Colonic mucosa (tissue), 4 donors: ENCODE data around the gene ADAM12. TPM values are rescaled to one million over a fixed set of nuclear protein-coding genes. Genes with fewer than 3 reads are reported as not detected.

ENCODE experiments used
- DNase-seq: peaks from one replicate; pipeline ENCODE4 v3.0.0-alpha.2; 2020
- H3K27ac ChIP-seq: fragments of 200-600 bp; one replicate; pipeline ENCODE4 v1.8.0; 2021
- H3K27me3 ChIP-seq: fragments of 200-600 bp; one replicate; pipeline ENCODE4 v1.8.0; 2021
- H3K36me3 ChIP-seq: fragments of 200-600 bp; one replicate; pipeline ENCODE4 v1.8.0; 2021
- H3K4me1 ChIP-seq: fragments of 200-600 bp; one replicate; pipeline ENCODE4 v1.8.0; 2021; ENCODE audit warnings: mild to moderate bottlenecking
- H3K4me3 ChIP-seq: fragments of 200-600 bp; one replicate; pipeline ENCODE4 v1.8.0; 2021
- H3K9ac ChIP-seq, 2 donors: one replicate each; pipeline ENCODE4 v1.7.0; 2013; ENCODE audit warnings: control low read depth in 2 of 2, low read depth in 2 of 2, low read length in 2 of 2
- H3K9me3 ChIP-seq: fragments of 200-600 bp; one replicate; pipeline ENCODE4 v1.8.0; 2021
- CTCF ChIP-seq: fragments of 200-600 bp; IDR thresholded peaks from one replicate; pipeline ENCODE4 v1.8.0; 2022; ENCODE audit warnings: antibody characterized with exemption, mild to moderate bottlenecking
- intact Hi-C: fragments of 100-400 bp; cut with DNase I; formaldehyde crosslinking; loops from one replicate; pipeline ENCODE4 v1.14.1; 2022
- total RNA-seq, 2 donors: library from RNA; stranded (reverse); fragmentation: NEBNext Ultra II Directional in 1 of 2; extraction: Animal tissue kit (Norgen Biotek cat#: 25700) in 1 of 2; gene quantifications; one replicate each; pipeline ENCODE4 v1.2.1, GENCODE V29; 2021
- donor health status: healthy.
- donor health status: DM: no; HTN: no; CAD: no.
- donor health status: DM: no; HTN: no; CAD: no.

ADAM12 gene
- total RNA-seq, 2 donors from 2014 or later = 0.30 to 0.64 TPM

- Histone ChIP-seq H3K9ac (no peak overlapping the region), H3K4me3 (no peak overlapping the region), H3K36me3 (no peaks in the 10 kb centered on the region), H3K27me3 (no peaks in the 10 kb centered on the region), H3K9me3 (no peaks in the 10 kb centered on the region), H3K4me1 (no peaks in the 10 kb centered on the region), H3K27ac (no peak overlapping the region)
- intact Hi-C loops = no loop called here
- TF ChIP-seq CTCF = no peak
- no peak for DNase-seq
Observed at GRCh38 chr10:126098226-126098581, 290.1 kb downstream of the ADAM12 start.

GRCh38 chr10:126097558-126098225 is 290.6 kb downstream of the ADAM12 start:
- H3K4me3 ChIP-seq = no peak overlapping the region
- TF ChIP-seq CTCF = no peak
- H3K27ac ChIP-seq = no peak overlapping the region

GRCh38 chr10:126094537-126094936 is 293.7 kb downstream of the ADAM12 start:
- intact Hi-C loops = no loop called here
- Histone ChIP-seq H3K27ac (no peak overlapping the region), H3K9me3 (no peaks in the 10 kb centered on the region), H3K4me3 (no peak overlapping the region), H3K9ac (no peak overlapping the region), H3K4me1 (no peaks in the 10 kb centered on the region), H3K27me3 (no peaks in the 10 kb centered on the region), H3K36me3 (no peaks in the 10 kb centered on the region)
- no peak for TF ChIP-seq CTCF
- DNase-seq = no peak

More at GRCh38 chr10:126097558-126098225, 290.6 kb downstream of the ADAM12 start:
- no peaks in the 10 kb centered on the region for H3K27me3 ChIP-seq
- DNase-seq = no peak
- no peaks in the 10 kb centered on the region for H3K36me3 ChIP-seq
- intact Hi-C loops = no loop called here
- H3K9ac ChIP-seq = no peak overlapping the region
- H3K4me1 ChIP-seq = no peaks in the 10 kb centered on the region
- no peaks in the 10 kb centered on the region for H3K9me3 ChIP-seq

GRCh38 chr10:126092366-126093215 is 295.7 kb downstream of the ADAM12 start:
- DNase-seq = no peak
- Histone ChIP-seq H3K4me1 (no peaks in the 10 kb centered on the region), H3K36me3 (no peaks in the 10 kb centered on the region), H3K27me3 (no peaks in the 10 kb centered on the region), H3K9me3 (no peaks in the 10 kb centered on the region), H3K4me3 (no peak overlapping the region), H3K9ac (no peak overlapping the region), H3K27ac (no peak overlapping the region)
- no peak for TF ChIP-seq CTCF
- intact Hi-C loops = no loop called here

- no peaks in the 10 kb centered on the region for H3K4me1 ChIP-seq
- H3K27ac ChIP-seq = no peak overlapping the region
- no peak for TF ChIP-seq CTCF
- no peak for DNase-seq
- intact Hi-C loops = no loop called here
- no peak overlapping the region for H3K4me3 ChIP-seq
- H3K9me3 ChIP-seq = no peaks in the 10 kb centered on the region
- H3K27me3 ChIP-seq = no peaks in the 10 kb centered on the region
- no peak overlapping the region for H3K9ac ChIP-seq
- no peaks in the 10 kb centered on the region for H3K36me3 ChIP-seq
Observed at GRCh38 chr10:126090911-126091728, 297.2 kb downstream of the ADAM12 start.
